Dedifferentiated amniotic fluid mesenchymal stem cell (primary cell): ENCODE data around the gene KRT72.

Source experiments
- DNase-seq: peaks from one replicate; pipeline ENCODE4 v3.0.0-alpha.2; 2016; ENCODE audit errors: extremely low spot score

Gene KRT72

DNA sequence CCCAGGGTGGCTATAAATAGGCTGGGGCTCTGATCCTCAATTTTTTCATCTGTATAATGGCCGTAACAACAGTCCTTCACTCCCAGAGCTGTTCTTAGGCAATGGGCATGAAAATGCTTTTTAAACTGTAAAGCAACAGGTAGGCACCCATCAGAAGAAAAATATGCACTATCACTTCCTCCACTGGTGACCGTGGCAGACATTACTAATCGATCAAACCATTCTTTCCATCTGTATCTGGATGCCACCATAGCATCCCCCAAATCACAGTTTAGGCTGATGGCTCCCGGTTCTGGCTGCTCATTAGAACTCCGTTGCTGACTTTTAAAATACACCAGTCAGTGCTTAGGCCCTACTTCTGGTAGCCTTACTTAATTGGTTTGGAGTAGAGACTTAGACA is 59.6 kb downstream of the KRT72 start:
- no peak for DNase-seq

DNA sequence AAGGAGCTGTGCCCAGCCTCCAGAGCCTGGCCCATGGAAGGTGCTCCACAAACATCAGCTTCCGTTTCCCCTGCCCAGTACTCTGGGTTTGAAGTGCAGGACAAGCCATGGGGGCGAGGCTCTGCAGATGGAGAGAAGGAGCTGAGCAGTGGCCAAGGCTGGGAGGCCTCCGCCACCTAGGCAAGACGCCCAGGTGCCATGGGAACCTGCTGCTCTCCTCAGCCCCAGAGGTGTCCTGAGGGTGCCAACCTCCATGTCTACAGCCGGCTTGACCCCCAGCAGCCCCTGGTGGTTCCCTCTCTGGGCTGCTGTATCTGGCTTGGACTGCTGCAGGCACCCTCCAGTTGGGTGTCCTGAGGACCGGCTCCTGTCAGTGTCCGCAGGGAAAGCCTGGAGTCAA is 60.7 kb downstream of the KRT72 start:
- DNase-seq, result no peak

DNA sequence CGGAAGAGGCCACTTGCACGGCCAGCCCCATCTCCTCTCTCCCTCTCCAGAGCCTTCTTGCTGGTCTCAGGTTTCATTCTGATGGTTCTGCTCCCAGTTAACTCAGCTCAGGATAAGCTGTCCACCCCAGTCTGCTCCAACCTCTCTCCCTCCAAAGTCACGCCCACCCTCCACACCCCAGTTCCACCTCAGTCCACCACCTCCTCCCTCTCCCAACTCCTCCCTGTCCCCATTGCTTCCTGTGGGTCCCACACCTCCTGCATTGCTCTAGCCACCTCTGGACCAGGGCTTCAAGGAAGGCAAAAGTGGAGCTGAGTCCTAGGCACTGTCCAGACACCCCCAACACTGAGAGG is 61.5 kb downstream of the KRT72 start:
- DNase-seq, result no peak

DNA sequence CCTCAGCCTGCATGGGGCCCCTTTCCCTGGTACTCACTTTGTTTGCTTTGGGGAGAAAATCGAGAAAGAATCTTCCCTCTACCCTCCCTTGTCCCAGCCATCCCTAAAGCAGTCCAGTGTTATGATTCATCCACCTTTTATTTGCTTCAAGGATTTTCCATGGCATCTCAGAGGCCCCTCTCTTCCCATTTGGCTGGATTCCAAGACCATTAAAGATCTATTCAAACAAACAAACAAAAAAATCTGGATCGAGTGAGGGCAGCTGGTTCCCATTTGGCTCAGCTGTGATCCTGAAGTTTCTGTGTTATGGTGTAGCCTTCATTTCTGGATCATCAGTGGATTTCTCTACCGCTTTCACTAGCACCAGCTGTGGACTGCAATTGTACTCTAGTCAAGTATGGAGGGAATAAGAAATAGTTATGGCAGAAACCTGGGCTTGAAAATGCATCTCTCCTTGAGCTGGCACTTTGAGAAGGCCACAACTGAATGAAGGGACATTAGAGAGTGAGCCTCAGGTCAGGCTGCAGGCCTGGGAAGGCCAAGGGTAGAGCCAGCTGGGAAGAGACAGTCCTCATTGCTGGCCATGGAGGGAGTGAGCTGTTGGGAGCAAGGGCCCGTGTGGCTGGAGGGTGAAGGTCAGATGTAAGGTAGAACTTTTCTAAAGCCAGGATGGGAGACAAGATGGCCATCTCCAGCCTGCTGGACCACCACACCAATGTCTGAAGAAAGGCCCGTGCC is 62.0 kb downstream of the KRT72 start:
- DNase-seq, result peak; percentile 78

DNA sequence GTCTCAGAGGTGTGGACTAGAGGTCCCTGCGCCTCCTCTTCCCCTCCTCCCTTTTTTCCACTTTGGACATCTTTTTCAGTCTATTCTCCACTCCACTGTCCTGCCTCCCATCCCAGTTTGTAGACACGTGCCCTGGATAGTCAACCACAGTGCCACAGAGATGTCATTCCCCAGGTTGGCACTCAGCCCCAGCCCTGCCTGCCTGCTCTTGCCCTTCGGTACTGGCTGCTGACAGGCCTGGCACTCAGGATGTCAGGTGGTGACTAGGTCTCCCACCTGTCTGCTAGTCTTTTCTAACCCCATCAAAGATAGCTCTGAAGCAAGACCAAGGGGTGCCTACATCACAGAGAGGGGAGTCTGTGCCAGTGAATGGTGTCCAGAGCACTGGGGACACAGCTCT is 64.2 kb downstream of the KRT72 start:
- no peak for DNase-seq
